K562 (cell line): ENCODE measurements around the gene ENDOV. TPM values are rescaled to one million over a fixed set of nuclear protein-coding genes. Genes with fewer than 3 reads are reported as not detected.

Experiments
- ATAC-seq: fragments of 200-7000 bp; cut with Tn5 transposase; 3 replicates; pipeline ENCODE4 v1.9.1; 2020; ENCODE audit warnings: moderate library complexity
- BruUV-seq: library from RNA; stranded (reverse); fragments of 400-500 nt; replicated peaks from 2 replicates; lab custom pipeline; 2021; lab: Mats Ljungman, UMichigan
- CTCF ChIA-PET: fragments of 300-600 bp; formaldehyde crosslinking; extraction: SDS; loops from one replicate; lab custom pipeline; 2021; ENCODE audit warnings: low intra/inter-chr PET ratio; lab: Yijun Ruan, JAX
- POLR2A ChIA-PET: fragments of 300-600, 350-650 bp; sonication (Branson Sonifier 250); formaldehyde crosslinking; extraction: SDS; loops from one replicate; lab custom pipeline; 2021; ENCODE audit warnings: antibody characterized with exemption, inconsistent platforms; lab: Yijun Ruan, JAX
- DNase-seq, 4 experiments: peaks; one replicate each; pipeline versions ENCODE4 v3.0.0 to v3.0.0-alpha.2; 2011 to 2018; ENCODE audit warnings: low spot score in 3 of 4, mixed read lengths in 3 of 4; ENCODE audit errors: extremely low read depth in 1 of 4
- FAIRE-seq: peaks from 2 replicates; lab custom pipeline; 2011; peaks lifted over from hg19 to GRCh38; lab: Jason Lieb, UNC
- H2AFZ ChIP-seq: 2 replicates; pipeline ENCODE4 v1.6.0; 2011; ENCODE audit warnings: low read depth, low read length, control low read depth, inconsistent platforms
- H3K27ac ChIP-seq: fragments of 200-600 bp; 3 replicates; pipeline ENCODE4 v1.8.0; 2011; ENCODE audit warnings: low read depth, mild to moderate bottlenecking, control low read depth, inconsistent platforms, low read length, moderate library complexity, mixed read lengths; ENCODE audit errors: extremely low read depth
- H3K27me3 ChIP-seq, 2 experiments: fragments of 300-600 bp in 1 of 2; 2 replicates in 1 of 2; 3 replicates in 1 of 2; pipeline versions ENCODE4 v1.6.0 to v1.8.0; 2011; ENCODE audit warnings: inconsistent platforms in 2 of 2, low read length in 2 of 2, mild to moderate bottlenecking in 1 of 2, mixed read lengths in 1 of 2, moderate library complexity in 1 of 2; ENCODE audit not compliant: control insufficient read depth in 2 of 2, insufficient read depth in 2 of 2
- H3K36me3 ChIP-seq: fragments of 300-600 bp; 3 replicates; pipeline ENCODE4 v1.8.0; 2011; ENCODE audit warnings: mild to moderate bottlenecking, low read length, inconsistent platforms; ENCODE audit not compliant: control insufficient read depth, insufficient read depth
- H3K4me1 ChIP-seq, 2 experiments: fragments of 200-600 bp in 1 of 2; replicated peaks in 1 of 2; 2 replicates in 1 of 2; 3 replicates in 1 of 2; pipeline versions ENCODE4 v1.5.1 to v1.8.0; 2011; ENCODE audit warnings: inconsistent platforms in 2 of 2, low read length in 2 of 2, mild to moderate bottlenecking in 1 of 2, mixed read lengths in 1 of 2, moderate library complexity in 1 of 2; ENCODE audit not compliant: control insufficient read depth in 2 of 2, insufficient read depth in 2 of 2
- H3K4me2 ChIP-seq: 2 replicates; pipeline ENCODE4 v1.6.1; 2011; ENCODE audit warnings: low read length, control low read depth, inconsistent platforms, mixed read lengths; ENCODE audit not compliant: insufficient read depth
- H3K4me3 ChIP-seq: fragments of 200-600 bp; sonication (generic), shearing (Covaris generic); 2 replicates; pipeline ENCODE4 v1.5.1; 2016; ENCODE audit warnings: control low read depth, inconsistent platforms
- H3K79me2 ChIP-seq: fragments of 200-600 bp; 3 replicates; pipeline ENCODE4 v1.8.0; 2011; ENCODE audit warnings: low read length, inconsistent platforms; ENCODE audit not compliant: control insufficient read depth, insufficient read depth
- H3K9ac ChIP-seq, 2 experiments: 2 replicates each; pipeline versions ENCODE4 v1.6.0 to v1.6.1; 2011; ENCODE audit warnings: low read depth in 2 of 2, low read length in 2 of 2, control low read depth in 1 of 2, inconsistent platforms in 1 of 2, mild to moderate bottlenecking in 1 of 2, mixed read lengths in 1 of 2; ENCODE audit not compliant: insufficient read depth in 1 of 2
- H3K9me1 ChIP-seq: one replicate; pipeline ENCODE4 v1.6.0; 2011; ENCODE audit warnings: inconsistent platforms, mild to moderate bottlenecking, low read length, moderate library complexity; ENCODE audit not compliant: control insufficient read depth, insufficient read depth
- H3K9me3 ChIP-seq: replicated peaks from 2 replicates; pipeline ENCODE4 v1.5.1; 2011; ENCODE audit warnings: low read depth, low read length, inconsistent platforms; ENCODE audit not compliant: control insufficient read depth, insufficient read depth
- H4K20me1 ChIP-seq: replicated peaks from 2 replicates; pipeline ENCODE4 v1.6.1; 2011; ENCODE audit warnings: low read length, inconsistent platforms, mixed read lengths; ENCODE audit not compliant: control insufficient read depth, insufficient read depth
- ARID3B ChIP-seq: fragments of 250-450 bp; sonication (Bioruptor Pico); IDR thresholded peaks from 2 replicates; pipeline ENCODE4 v1.4.0; 2020; ENCODE audit warnings: borderline replicate concordance
- CEBPB ChIP-seq: fragments of 450-650 bp; IDR thresholded peaks from 2 replicates; pipeline ENCODE4 v1.6.1; 2016; ENCODE audit warnings: missing genetic modification characterization, missing compliant biosample characterization
- EWSR1 ChIP-seq: fragments of 450-650 bp; IDR thresholded peaks from 2 replicates; pipeline ENCODE4 v1.6.1; 2018; ENCODE audit warnings: borderline replicate concordance, mild to moderate bottlenecking, low read depth, moderate library complexity; ENCODE audit not compliant: partially characterized antibody
- FOXJ3 ChIP-seq: sonication (generic); formaldehyde crosslinking; IDR thresholded peaks from 2 replicates; pipeline ENCODE4 v1.4.0; 2020; ENCODE audit warnings: mild to moderate bottlenecking, missing genetic modification reagents
- GATAD2B ChIP-seq: fragments of 450-650 bp; IDR thresholded peaks from 2 replicates; pipeline ENCODE4 v1.6.1; 2017; ENCODE audit warnings: mild to moderate bottlenecking, borderline replicate concordance
- HNRNPH1 ChIP-seq: fragments of 200-400 bp; formaldehyde crosslinking; optimal IDR thresholded peaks from 2 replicates; pipeline ENCODE3; 2017; ENCODE audit warnings: low read depth, mild to moderate bottlenecking, low read length, moderate library complexity
- MAFK ChIP-seq: IDR thresholded peaks from 2 replicates; pipeline ENCODE4 v1.6.1; 2011; ENCODE audit warnings: low read length, improper control_type of control experiment
- MCM2 ChIP-seq: fragments of 450-650 bp; IDR thresholded peaks from 2 replicates; pipeline ENCODE4 v1.6.1; 2017; ENCODE audit warnings: low read depth, mild to moderate bottlenecking
- RBFOX2 ChIP-seq: fragments of 200-400 bp; formaldehyde crosslinking; IDR thresholded peaks from 2 replicates; pipeline ENCODE4 v1.6.1; 2017; ENCODE audit warnings: low read depth, mild to moderate bottlenecking, low read length, moderate library complexity
- TRIM28 ChIP-seq: fragments of 450-650 bp; IDR thresholded peaks from 2 replicates; pipeline ENCODE4 v1.6.1; 2017
- ZC3H11A ChIP-seq: IDR thresholded peaks from 2 replicates; pipeline ENCODE4 v1.6.1; 2012; ENCODE audit warnings: low read depth, low read length, improper control_type of control experiment
- ZNF232 ChIP-seq: sonication (generic); formaldehyde crosslinking; IDR thresholded peaks from 2 replicates; pipeline ENCODE4 v1.8.0; 2022; ENCODE audit warnings: mild to moderate bottlenecking, missing genetic modification reagents
- whole genome bisulfite sequencing: fragments of 100-300 bp; shearing (Covaris generic); methylation state at CpG from one replicate; pipeline ENCODE4 v1.1.6; 2016; ENCODE audit warnings: low coverage, mixed read lengths; ENCODE audit not compliant: insufficient coverage; ENCODE audit errors: missing lambda C conversion rate; 5-methylcytosine and 5-hydroxymethylcytosine counted together
- in situ Hi-C: fragments of 300-500 bp; cut with MboI; formaldehyde crosslinking; loops from 4 replicates; pipeline ENCODE4 v1.15.0; 2018; ENCODE audit warnings: inconsistent platforms, mixed read lengths
- intact Hi-C: fragments of 100-400 bp; cut with micrococcal nuclease; formaldehyde crosslinking; loops from 2 replicates; pipeline ENCODE4 v1.14.2; 2022
- polyA plus RNA-seq, 8 experiments: library from polyadenylated mRNA; depleted of rRNA in 4 of 8; stranded (reverse) in 5 of 8; unstranded in 3 of 8; fragments of >200 nt; fragmentation: Nextera tagmentation in 2 of 8; fragmentation: Illumina TruSeq in 1 of 8; extraction: Ambion mirVana in 2 of 8; extraction: Trizol in 1 of 8; gene quantifications; 2 replicates each; pipeline versions ENCODE4 v1.2.1 to v1.2.3, GENCODE V29; 2011 to 2014; ENCODE audit warnings: inconsistent platforms in 1 of 8, missing spikeins in 1 of 8
- total RNA-seq, 7 experiments: library from RNA; depleted of rRNA in 6 of 7; stranded (reverse); fragments of >200 nt in 6 of 7; fragmentation: Illumina TruSeq in 2 of 7; extraction: Trizol in 2 of 7; gene quantifications; 2 replicates each; pipeline versions ENCODE4 v1.2.1 to v1.2.3, GENCODE V29; 2011 to 2021; ENCODE audit warnings: low replicate concordance in 1 of 7
- TF ChIP-seq, protein P1 (sequence below): fragments of 450-650 bp; IDR thresholded peaks from 2 replicates; pipeline ENCODE4 v1.6.1; 2016
- TF ChIP-seq, protein P2 (sequence below): fragments of 250-450 bp; sonication (Bioruptor Pico); IDR thresholded peaks from 2 replicates; pipeline ENCODE4 v1.8.0; 2022; ENCODE audit warnings: inconsistent platforms, mild to moderate bottlenecking, moderate library complexity, borderline replicate concordance
- TF ChIP-seq, protein P3 (sequence below): fragments of 450-650 bp; IDR thresholded peaks from 2 replicates; pipeline ENCODE4 v1.6.1; 2016; ENCODE audit warnings: low read depth, mild to moderate bottlenecking, moderate library complexity

ENDOV gene
- total and polyA plus RNA-seq, 9 of the 15 experiments (the other 6 are each of a cell fraction or from before 2014, with no cell fraction given) = 1.2 to 8.2 (median 3.7) TPM

DNA sequence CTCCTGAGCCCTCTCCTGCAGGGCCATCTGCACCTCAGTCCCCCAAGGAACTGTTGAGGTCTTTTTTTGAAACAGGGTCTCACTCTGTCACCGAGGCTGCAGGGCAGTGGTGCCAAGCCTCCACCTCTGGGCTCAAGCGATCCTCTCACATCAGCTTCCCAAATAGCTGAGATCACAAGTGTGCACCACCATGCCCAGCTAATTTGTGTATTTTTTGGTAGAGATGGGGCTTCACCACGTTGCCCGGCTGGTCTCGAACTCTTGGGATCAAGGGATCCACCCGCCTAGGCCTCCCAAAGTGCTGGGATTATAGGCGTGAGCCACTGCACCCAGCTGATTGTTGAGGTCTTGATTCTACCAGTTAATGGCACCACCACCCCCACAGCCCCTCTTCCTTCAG, 27.9 kb upstream of the ENDOV start:
- in situ Hi-C loops (no loop called here), intact Hi-C loops (no loop called here)
- Histone ChIP-seq H3K4me1 (no peaks in the 10 kb centered on the region), H3K27me3 (no peaks in the 10 kb centered on the region), H3K79me2 (no peaks in the 10 kb centered on the region), H3K9ac (no peak overlapping the region), H3K9me1 (peaks cover 2% of the 10 kb centered on the region), H3K36me3 (peaks cover 69% of the 10 kb centered on the region; the same call in 2 of the 3 replicates), H2AFZ (no peak overlapping the region), H3K4me3 (no peak overlapping the region), H3K4me2 (no peak overlapping the region), H4K20me1 (no peaks in the 10 kb centered on the region), H3K27ac (no peak overlapping the region), H3K9me3 (no peaks in the 10 kb centered on the region)
- WGBS = 67% methylated on average over 7 of the region's 7 CpGs
- ChIA-PET CTCF (no interaction called here), POLR2A (interaction anchor here (1.8 kb wide), 1 partner anchor 184 kb away, joined by 4 read pairs; no protein-coding TSS in a partner anchor)
- BruUV-seq = no TSS peak
- no peak for FAIRE-seq
- no peak for TF ChIP-seq EWSR1
- no peak for TF ChIP-seq MAFK
- no peak for TF ChIP-seq RBFOX2
- TF ChIP-seq, protein P1, sequence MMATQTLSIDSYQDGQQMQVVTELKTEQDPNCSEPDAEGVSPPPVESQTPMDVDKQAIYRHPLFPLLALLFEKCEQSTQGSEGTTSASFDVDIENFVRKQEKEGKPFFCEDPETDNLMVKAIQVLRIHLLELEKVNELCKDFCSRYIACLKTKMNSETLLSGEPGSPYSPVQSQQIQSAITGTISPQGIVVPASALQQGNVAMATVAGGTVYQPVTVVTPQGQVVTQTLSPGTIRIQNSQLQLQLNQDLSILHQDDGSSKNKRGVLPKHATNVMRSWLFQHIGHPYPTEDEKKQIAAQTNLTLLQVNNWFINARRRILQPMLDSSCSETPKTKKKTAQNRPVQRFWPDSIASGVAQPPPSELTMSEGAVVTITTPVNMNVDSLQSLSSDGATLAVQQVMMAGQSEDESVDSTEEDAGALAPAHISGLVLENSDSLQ = no peak
- TF ChIP-seq GATAD2B = no peak
- TF ChIP-seq ZC3H11A = no peak
- TF ChIP-seq MCM2 = no peak
- TF ChIP-seq TRIM28 = no peak
- no peak for TF ChIP-seq FOXJ3 (CRISPR knock-in tag)
- TF ChIP-seq, protein P2, sequence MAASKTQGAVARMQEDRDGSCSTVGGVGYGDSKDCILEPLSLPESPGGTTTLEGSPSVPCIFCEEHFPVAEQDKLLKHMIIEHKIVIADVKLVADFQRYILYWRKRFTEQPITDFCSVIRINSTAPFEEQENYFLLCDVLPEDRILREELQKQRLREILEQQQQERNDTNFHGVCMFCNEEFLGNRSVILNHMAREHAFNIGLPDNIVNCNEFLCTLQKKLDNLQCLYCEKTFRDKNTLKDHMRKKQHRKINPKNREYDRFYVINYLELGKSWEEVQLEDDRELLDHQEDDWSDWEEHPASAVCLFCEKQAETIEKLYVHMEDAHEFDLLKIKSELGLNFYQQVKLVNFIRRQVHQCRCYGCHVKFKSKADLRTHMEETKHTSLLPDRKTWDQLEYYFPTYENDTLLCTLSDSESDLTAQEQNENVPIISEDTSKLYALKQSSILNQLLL (CRISPR knock-in tag) = no peak
- no peak for TF ChIP-seq ARID3B (CRISPR knock-in tag)
- no peak for TF ChIP-seq HNRNPH1
- TF ChIP-seq, protein P3, sequence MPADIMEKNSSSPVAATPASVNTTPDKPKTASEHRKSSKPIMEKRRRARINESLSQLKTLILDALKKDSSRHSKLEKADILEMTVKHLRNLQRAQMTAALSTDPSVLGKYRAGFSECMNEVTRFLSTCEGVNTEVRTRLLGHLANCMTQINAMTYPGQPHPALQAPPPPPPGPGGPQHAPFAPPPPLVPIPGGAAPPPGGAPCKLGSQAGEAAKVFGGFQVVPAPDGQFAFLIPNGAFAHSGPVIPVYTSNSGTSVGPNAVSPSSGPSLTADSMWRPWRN = no peak
- TF ChIP-seq ZNF232 (CRISPR knock-in tag) = no peak
- no peak for TF ChIP-seq CEBPB (tag)
- no peak for DNase-seq
- ATAC-seq = no peak
